ENCODE data around the gene CPT1C.

CPT1C gene

DNA sequence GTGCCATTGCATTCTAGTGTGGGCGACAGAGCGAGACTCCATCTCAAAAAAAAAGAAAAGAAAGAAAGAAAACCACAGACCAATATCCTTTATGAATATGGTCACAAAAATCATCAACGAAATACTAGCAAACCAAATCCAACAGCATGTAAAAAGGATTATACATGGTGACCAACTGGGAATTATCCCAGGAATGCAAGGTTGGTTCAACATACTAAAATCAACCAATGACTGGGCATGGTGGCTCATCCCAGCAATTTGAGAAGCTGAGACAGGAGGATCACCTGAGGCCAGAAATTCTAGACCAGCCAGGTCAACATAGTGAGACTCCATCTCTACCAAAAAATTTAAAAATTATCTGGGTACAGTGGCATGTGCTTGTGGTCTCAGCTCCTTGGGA lies 65.0 kb downstream of the CPT1C start:
- no peak for DNase-seq (ENCODE audit: low read depth in 3 of 3)

DNA sequence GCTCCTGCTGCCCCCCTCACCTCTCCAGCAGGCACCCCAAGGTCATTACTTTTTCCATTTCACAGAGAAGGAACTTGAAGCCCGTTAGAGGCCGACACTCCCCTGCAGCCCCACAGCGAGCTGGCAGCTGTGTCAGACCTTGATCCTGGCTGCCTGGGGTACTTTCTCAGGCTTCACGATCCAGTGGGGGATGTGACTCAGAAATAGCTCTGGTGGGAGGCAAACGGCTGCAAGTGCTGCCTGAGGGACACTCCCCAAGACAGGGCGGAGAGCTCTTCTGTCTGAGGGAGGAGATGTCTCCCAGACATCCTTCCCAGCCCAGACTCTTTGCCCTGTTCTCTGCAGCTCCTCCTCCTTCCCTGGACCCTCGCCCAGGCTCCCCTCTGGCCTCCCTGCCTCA lies 67.4 kb downstream of the CPT1C start:
- DNase-seq (ENCODE audit: low read depth in 3 of 3): no peak

DNA sequence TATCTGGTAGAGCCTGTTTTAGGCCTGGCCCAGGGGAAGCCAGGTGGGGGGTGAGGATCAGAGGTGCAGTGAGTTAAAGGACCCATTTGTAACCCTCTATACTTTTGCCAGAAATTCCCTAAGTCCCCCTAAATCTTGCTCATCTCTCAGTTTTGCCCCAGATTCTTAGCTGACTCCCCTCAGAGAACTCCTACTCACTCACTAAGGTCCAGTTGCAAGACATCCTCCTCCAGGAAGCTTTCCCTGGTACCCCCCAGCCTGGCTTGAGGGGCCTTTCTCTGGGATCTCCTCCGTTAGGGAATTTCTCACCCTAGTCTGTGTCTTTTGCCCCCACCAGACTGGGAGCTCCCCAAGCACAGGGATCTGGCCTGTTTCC lies 70.3 kb downstream of the CPT1C start:
- no peak for DNase-seq (ENCODE audit: low read depth in 3 of 3)

DNA sequence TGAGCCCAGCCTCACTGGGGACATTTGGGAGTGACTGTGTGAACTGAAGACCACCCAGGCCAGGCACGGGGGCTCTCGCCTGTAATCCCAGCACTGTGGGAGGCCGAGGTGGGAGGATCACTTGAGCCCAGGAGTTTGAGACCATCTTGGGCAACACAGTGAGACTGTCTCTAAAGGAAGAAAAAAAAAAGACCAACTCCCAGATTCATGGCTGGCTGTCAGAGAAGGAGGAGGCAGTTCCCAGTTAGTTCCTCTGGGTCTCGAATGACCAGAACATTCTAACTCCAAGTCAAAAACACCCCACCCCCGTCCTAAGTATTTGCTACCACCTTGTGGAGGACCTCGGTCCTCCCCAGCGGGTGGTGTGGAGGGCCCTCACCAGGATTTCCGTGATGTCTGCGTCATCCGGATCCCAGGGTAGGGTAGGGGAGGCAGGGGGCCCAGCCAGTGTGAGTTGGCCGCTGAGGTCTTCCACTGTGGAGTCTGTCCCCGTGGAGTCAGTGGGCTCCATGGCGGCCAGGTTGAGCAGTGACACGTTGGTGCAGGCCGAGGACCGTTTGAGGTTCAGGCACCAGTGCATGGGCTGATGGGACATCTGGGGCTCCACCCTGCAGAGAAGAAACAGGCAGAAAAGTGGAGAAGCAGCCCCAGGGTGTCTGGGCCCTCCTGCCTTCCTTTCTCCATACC lies 70.9 kb downstream of the CPT1C start:
- DNase-seq (ENCODE audit: low read depth in 3 of 3): no peak

DNA sequence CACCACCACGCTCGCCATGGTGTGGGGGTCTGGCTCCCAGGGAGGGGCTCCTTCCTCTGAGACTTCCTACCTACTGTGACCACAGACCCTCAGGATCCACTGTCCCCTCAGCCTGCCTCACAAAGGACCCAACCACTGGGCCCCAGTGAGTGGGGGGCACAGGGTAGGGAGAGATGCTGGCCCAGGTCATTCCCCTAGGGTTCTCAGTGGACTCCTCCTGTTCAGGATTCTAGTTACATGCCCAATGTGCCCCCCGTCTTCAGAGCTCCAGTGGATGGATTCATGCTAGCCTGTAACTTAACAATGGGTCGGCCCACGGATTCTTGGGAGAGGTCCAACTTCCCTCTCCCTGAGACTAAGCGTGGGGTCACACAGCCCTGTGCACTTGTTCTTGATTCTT lies 72.3 kb downstream of the CPT1C start, which contains the start of gene TSKS:
TSS of gene TSKS (minus strand) at position 77 of the 400 bp plus-strand sequence. CDS start at position 18, 59 bp downstream.
- DNase-seq (ENCODE audit: low read depth in 3 of 3): no peak

Measured in stimulated activated CD4-positive, alpha-beta T cell treated with anti-CD3 and anti-CD28 coated beads, TNF-alpha, amount 100 ng/mL, for 48 hours (primary cell).